ENCODE results near the gene NFYB.

- TF ChIP-seq EP300 (IDR thresholded peaks at IDR 0.05; ENCODE audit: borderline replicate concordance) (no peak), EGR1 (IDR thresholded peaks at IDR 0.05) (no peak), TAF1 (IDR thresholded peaks at IDR 0.05; ENCODE audit: low read depth) (no peak), REST (IDR thresholded peaks at IDR 0.05; ENCODE audit: low read depth) (no peak), CEBPB (IDR thresholded peaks at IDR 0.05) (no peak), RAD21 (IDR thresholded peaks at IDR 0.05; ENCODE audit: low read depth) (no peak), CREB1 (IDR thresholded peaks at IDR 0.05; ENCODE audit: low read depth) (no peak), USF1 (IDR thresholded peaks at IDR 0.05) (no peak)
- TF ChIP-seq, protein P1, sequence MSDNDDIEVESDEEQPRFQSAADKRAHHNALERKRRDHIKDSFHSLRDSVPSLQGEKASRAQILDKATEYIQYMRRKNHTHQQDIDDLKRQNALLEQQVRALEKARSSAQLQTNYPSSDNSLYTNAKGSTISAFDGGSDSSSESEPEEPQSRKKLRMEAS (IDR thresholded peaks at IDR 0.05), result no peak
Measured at GRCh38 chr12:104167519-104168458, 29.8 kb upstream of the NFYB start.
